HFFc6 (cell line): ENCODE data around the gene LRP1B. TPM values are rescaled to one million over a fixed set of nuclear protein-coding genes. Genes with fewer than 3 reads are reported as not detected.

ENCODE experiments used
- DNase-seq: peaks from one replicate; pipeline ENCODE4 v3.0.0-alpha.2; 2018
- H3K27ac Mint-ChIP-seq: 2 replicates; pipeline ENCODE4 v1.8.0; 2020; ENCODE audit warnings: mild to moderate bottlenecking, mixed read lengths
- H3K27me3 Mint-ChIP-seq: 2 replicates; pipeline ENCODE4 v1.8.0; 2021; ENCODE audit warnings: mild to moderate bottlenecking, moderate library complexity, mixed read lengths; ENCODE audit not compliant: insufficient read depth
- H3K36me3 Mint-ChIP-seq: 2 replicates; pipeline ENCODE4 v1.8.0; 2021; ENCODE audit warnings: low read depth, mixed read lengths
- H3K4me1 Mint-ChIP-seq: 2 replicates; pipeline ENCODE4 v1.8.0; 2020; ENCODE audit warnings: low read depth, mixed read lengths
- H3K4me3 Mint-ChIP-seq: 2 replicates; pipeline ENCODE4 v1.8.0; 2020; ENCODE audit warnings: mild to moderate bottlenecking, moderate library complexity, mixed read lengths
- H3K9me3 Mint-ChIP-seq: 2 replicates; pipeline ENCODE4 v1.8.0; 2020; ENCODE audit warnings: mild to moderate bottlenecking, mixed read lengths
- total RNA-seq, 6 experiments: library from RNA; stranded (reverse); fragmentation: NEBNext Ultra II Directional; extraction: Animal tissue kit (Norgen Biotek cat#: 25700); gene quantifications; 2 replicates in 1 of 6; 3 replicates in 5 of 6; pipeline ENCODE4 v1.2.3, GENCODE V29; 2021
- TF ChIP-seq, protein P1 (sequence below): fragments of 200-600 bp; sonication (generic); IDR thresholded peaks from 2 replicates; pipeline ENCODE4 v1.5.0; 2021; ENCODE audit warnings: antibody characterized with exemption, mild to moderate bottlenecking

Gene LRP1B
- total RNA-seq, 6 experiments from 2014 or later, result not detected

DNA sequence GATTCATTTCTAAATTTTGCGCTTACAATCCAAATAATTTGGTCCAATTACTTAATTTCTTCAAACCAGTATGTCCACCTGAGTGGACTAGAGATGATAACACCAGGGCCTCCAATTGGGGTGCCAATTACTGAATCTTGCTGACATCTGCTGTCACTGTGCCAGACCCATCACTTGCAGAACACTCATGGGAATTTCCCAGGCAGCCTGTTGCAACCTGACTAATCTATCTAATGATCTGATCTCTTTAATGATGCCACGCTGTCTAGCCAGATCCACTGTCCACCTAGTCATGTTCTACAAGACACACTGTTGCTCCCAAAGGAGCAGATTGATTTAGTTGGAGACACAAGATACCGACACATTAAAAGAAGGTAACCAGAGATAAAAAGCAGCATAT, 11.8 kb upstream of the LRP1B start:
- no peaks in the 10 kb centered on the region for H3K36me3 Mint-ChIP-seq
- no peak for DNase-seq
- H3K27ac Mint-ChIP-seq, result no peak overlapping the region
- no peak overlapping the region for H3K4me3 Mint-ChIP-seq
- TF ChIP-seq, protein P1, sequence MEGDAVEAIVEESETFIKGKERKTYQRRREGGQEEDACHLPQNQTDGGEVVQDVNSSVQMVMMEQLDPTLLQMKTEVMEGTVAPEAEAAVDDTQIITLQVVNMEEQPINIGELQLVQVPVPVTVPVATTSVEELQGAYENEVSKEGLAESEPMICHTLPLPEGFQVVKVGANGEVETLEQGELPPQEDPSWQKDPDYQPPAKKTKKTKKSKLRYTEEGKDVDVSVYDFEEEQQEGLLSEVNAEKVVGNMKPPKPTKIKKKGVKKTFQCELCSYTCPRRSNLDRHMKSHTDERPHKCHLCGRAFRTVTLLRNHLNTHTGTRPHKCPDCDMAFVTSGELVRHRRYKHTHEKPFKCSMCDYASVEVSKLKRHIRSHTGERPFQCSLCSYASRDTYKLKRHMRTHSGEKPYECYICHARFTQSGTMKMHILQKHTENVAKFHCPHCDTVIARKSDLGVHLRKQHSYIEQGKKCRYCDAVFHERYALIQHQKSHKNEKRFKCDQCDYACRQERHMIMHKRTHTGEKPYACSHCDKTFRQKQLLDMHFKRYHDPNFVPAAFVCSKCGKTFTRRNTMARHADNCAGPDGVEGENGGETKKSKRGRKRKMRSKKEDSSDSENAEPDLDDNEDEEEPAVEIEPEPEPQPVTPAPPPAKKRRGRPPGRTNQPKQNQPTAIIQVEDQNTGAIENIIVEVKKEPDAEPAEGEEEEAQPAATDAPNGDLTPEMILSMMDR, result no peak
- no peaks in the 10 kb centered on the region for H3K9me3 Mint-ChIP-seq
- H3K27me3 Mint-ChIP-seq, result no peaks in the 10 kb centered on the region
- H3K4me1 Mint-ChIP-seq, result no peaks in the 10 kb centered on the region

DNA sequence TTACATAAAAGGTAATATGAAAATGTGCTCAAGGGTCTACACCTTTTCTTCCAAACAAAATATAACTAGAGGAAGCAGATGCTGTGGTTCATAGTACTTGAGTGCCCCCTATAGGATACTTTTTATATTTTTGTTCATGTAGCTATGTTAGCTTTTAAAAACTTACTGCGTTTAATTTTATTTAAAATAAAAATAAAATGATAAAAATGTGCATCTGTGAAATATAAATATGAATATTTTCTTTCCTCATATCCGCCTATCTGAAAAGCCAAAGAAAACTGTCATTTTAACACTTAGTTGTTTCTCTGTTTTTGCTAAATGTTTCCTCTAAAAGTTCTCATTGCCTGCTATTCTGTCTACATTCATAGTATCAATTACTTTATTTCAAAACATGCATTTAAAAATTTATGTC, 9.6 kb upstream of the LRP1B start:
- Mint-ChIP-seq H3K4me1 (no peaks in the 10 kb centered on the region), H3K4me3 (no peak overlapping the region), H3K27me3 (no peaks in the 10 kb centered on the region), H3K27ac (no peak overlapping the region), H3K36me3 (no peaks in the 10 kb centered on the region), H3K9me3 (no peaks in the 10 kb centered on the region)
- peak; percentile 12 for DNase-seq
- TF ChIP-seq, protein P1, result peak; percentile 84

DNA sequence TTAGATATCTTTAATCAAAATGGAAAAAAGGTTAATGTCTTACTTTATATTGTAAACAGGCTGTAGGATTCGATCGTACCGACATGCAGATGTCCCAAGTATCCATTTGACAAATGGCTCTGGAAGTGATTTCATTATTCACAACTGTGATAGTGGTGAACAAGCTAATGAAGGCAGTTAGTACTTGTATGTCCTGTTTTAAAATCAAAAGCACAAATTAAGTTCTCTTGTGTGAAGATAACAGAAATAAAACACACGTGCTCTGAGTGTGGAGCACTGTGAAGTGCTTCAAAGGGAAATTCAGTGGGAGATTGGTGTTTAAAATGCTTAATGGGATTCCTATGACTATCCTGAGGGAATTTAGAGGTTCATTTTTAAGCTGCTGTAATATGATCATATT, 8.6 kb upstream of the LRP1B start:
- Mint-ChIP-seq H3K9me3 (no peaks in the 10 kb centered on the region), H3K27me3 (no peaks in the 10 kb centered on the region), H3K4me3 (no peak overlapping the region), H3K27ac (no peak overlapping the region), H3K4me1 (no peaks in the 10 kb centered on the region), H3K36me3 (no peaks in the 10 kb centered on the region)
- DNase-seq, result no peak
- TF ChIP-seq, protein P1, result no peak

DNA sequence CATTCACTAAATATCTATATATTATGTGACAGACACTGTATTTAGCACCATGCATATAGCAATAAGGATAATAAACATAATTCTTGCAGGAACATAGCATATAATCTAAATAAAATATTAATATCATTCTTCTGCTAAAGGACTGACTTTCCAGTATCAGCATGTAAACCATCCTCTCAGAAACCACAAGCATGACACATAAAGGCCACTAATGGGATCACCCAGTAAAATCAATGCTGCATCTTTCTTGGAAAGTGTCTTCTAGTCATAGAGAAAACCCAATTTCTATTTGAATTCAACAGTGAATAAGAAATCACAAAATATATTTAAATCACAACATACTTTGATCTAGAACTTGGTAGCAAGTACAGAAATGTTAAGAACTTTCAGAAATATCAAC, 5.8 kb upstream of the LRP1B start:
- TF ChIP-seq, protein P1, result no peak
- DNase-seq, result no peak
- no peak overlapping the region for H3K27ac Mint-ChIP-seq
- H3K4me3 Mint-ChIP-seq, result no peak overlapping the region
- no peaks in the 10 kb centered on the region for H3K27me3 Mint-ChIP-seq
- H3K36me3 Mint-ChIP-seq, result no peaks in the 10 kb centered on the region
- H3K4me1 Mint-ChIP-seq, result peaks cover 3% of the 10 kb centered on the region
- H3K9me3 Mint-ChIP-seq, result no peaks in the 10 kb centered on the region

DNA sequence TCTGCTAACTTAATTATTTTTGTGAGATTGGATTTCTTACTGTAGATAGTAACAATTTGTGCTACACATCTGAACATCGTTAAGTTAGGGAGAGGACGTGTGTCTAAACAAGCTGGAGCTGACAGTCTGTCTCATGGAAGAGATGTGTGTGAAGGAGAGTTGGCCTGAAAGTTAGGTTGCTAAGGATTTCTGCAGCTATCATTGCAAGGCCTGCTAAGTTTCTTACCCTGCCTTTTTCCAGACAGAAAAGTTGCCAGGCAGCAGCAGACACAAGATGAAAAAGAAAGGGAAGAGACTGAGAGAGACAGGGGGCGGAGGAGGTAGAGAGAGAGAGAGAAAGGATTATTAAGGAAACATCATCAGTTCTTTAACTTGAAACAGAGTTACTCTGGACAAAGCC, 4.1 kb upstream of the LRP1B start:
- no peak overlapping the region for H3K4me3 Mint-ChIP-seq
- TF ChIP-seq, protein P1, result no peak
- H3K27me3 Mint-ChIP-seq, result peaks cover 4% of the 10 kb centered on the region; the same call in 1 of the 2 replicates
- no peak for DNase-seq
- no peaks in the 10 kb centered on the region for H3K36me3 Mint-ChIP-seq
- no peaks in the 10 kb centered on the region for H3K9me3 Mint-ChIP-seq
- H3K27ac Mint-ChIP-seq, result no peak overlapping the region
- peaks cover 20% of the 10 kb centered on the region for H3K4me1 Mint-ChIP-seq
